SH-SY5Y (cell line): Measurements from ENCODE around the gene ATP6V0D1.

Experiments used
- GATA2 ChIP-seq: IDR thresholded peaks from 2 replicates; pipeline ENCODE4 v1.6.1; 2011; ENCODE audit warnings: mild to moderate bottlenecking, low read depth, low read length
- GATA3 ChIP-seq: IDR thresholded peaks from 2 replicates; pipeline ENCODE4 v1.6.1; 2011; ENCODE audit warnings: low read depth, mild to moderate bottlenecking, low read length, moderate library complexity

GRCh38 chr16:67413978-67414911 lies 66.7 kb downstream of the ATP6V0D1 start:
- TF ChIP-seq GATA3 (no peak), GATA2 (no peak)
